ENCODE data around the gene CSNK2B.

The CSNK2B gene

DNA sequence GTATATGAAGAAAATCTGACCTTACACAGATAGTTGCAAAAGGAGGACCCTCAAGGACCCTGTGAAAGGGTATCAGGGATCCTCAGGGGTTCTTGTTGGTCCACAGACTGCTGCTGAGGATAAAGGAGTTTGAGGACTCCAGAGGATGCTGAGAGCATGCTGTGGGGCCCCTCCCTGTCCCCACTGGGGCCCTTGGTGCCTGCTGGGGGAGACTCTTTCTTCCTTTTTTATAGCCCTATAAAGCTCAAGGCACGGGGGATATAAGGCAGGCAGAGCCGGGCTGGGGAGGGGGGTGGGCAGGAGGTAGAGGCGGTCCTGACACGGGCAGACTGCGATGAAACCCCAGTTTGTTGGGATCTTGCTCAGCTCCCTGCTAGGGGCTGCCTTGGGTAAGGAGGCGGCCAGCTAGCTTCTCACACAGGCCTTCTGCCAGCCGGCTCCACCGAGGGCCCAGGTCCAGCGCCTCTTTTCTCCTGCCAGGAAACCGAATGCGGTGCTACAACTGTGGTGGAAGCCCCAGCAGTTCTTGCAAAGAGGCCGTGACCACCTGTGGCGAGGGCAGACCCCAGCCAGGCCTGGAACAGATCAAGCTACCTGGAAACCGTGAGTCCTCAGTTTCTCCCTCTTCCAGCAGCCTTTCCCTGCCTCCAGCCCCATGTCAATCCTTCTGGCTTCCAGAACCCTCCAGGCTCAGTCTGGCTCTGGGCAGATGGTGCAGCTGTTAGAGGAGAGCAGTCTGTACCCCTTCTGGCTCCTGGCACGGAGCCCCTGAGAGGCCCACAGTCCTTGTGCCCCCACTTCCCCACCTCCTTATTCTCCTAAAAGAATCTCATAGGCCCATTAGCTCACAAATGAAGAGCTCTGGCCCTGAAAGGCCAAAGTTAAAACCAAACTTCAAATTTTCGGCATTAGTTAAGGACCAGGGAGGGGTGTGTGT lies 49.4 kb downstream of the CSNK2B start, which contains the start of gene LY6G6D:
Gene LY6G6D, plus strand, starts transcription at position 327 of the 937 bp plus-strand sequence. Its CDS starts 8 bp downstream, at position 335.
- no peak for DNase-seq

DNA sequence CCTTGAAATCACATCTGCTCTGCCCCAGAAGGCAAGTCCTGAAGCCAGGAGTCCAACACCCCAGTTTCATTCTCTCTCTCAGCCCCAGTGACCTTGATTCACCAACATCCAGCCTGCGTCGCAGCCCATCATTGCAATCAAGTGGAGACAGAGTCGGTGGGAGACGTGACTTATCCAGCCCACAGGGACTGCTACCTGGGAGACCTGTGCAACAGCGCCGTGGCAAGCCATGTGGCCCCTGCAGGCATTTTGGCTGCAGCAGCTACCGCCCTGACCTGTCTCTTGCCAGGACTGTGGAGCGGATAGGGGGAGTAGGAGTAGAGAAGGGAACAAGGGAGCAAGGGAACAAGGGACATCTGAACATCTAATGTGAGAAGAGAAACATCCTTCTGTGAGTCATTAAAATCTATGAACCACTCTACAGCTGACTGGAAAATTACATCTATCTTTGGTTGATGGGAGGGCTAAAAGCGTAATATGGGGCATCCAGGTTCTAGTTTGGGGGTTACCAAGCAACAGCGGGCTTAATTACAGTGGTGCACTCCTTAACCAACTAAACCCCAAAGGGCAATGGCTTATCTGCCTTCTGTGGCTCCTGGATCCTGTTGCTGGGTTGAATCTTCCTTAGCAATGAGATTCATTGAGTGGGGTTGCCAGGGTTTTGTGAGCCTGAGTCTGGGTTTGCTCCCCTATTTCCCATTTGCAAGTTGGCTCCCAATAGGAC lies 51.8 kb downstream of the CSNK2B start:
- no peak for DNase-seq

- DNase-seq = no peak
Observed at GRCh38 chr6:31718265-31718664, 52.4 kb downstream of the CSNK2B start.

GRCh38 chr6:31719001-31719400 lies 53.1 kb downstream of the CSNK2B start:
- DNase-seq = no peak
